Kidney (tissue), 14 donors: ENCODE data around the gene VOPP1. TPM values are rescaled to one million over a fixed set of nuclear protein-coding genes. Genes with fewer than 3 reads are reported as not detected.
"Not testable (repeated sequence)": the region's sequence is repeated elsewhere in the genome, so short reads cannot be mapped to it uniquely, and the experiment has no call there.

Experiments used
- DNase-seq, 5 donors: peaks; one replicate each; pipeline ENCODE4 v3.0.0-alpha.2; 2013 to 2020
- FAIRE-seq: peaks from 2 replicates; lab custom pipeline; 2012; peaks lifted over from hg19 to GRCh38; lab: Jason Lieb, UNC
- H3K27ac ChIP-seq, 2 donors: one replicate each; pipeline ENCODE4 v1.7.0; 2013; ENCODE audit warnings: low read depth in 2 of 2, low read length in 2 of 2, inconsistent platforms in 1 of 2
- H3K27me3 ChIP-seq: one replicate; pipeline ENCODE4 v1.7.1; 2013; ENCODE audit warnings: low read length, inconsistent platforms; ENCODE audit not compliant: control insufficient read depth, insufficient read depth
- H3K36me3 ChIP-seq, 3 donors: one replicate each; pipeline versions ENCODE4 v1.7.0 to v1.7.1; 2013; ENCODE audit warnings: low read length in 3 of 3, control low read depth in 1 of 3, inconsistent platforms in 1 of 3; ENCODE audit not compliant: insufficient read depth in 3 of 3, control insufficient read depth in 2 of 3
- H3K4me1 ChIP-seq, 3 donors: one replicate each; pipeline versions ENCODE4 v1.7.0 to v1.7.1; 2013; ENCODE audit warnings: low read length in 3 of 3, inconsistent platforms in 1 of 3, low read depth in 1 of 3; ENCODE audit not compliant: control insufficient read depth in 2 of 3, insufficient read depth in 2 of 3
- H3K4me3 ChIP-seq, 3 donors: one replicate each; pipeline versions ENCODE4 v1.7.0 to v1.8.1; 2013; ENCODE audit warnings: low read length in 3 of 3, control low read depth in 1 of 3, inconsistent platforms in 1 of 3
- H3K9ac ChIP-seq, 3 donors: one replicate each; pipeline versions ENCODE4 v1.7.0 to v1.7.1; 2013; ENCODE audit warnings: low read length in 3 of 3, control low read depth in 1 of 3, inconsistent platforms in 1 of 3
- H3K9me3 ChIP-seq, 3 donors: one replicate each; pipeline versions ENCODE4 v1.7.0 to v1.7.1; 2013; ENCODE audit warnings: low read length in 3 of 3, control low read depth in 1 of 3, inconsistent platforms in 1 of 3; ENCODE audit not compliant: control insufficient read depth in 2 of 3, insufficient read depth in 1 of 3
- intact Hi-C: fragments of 100-400 bp; cut with DNase I; formaldehyde crosslinking; loops from one replicate; pipeline ENCODE4 v1.11.1; 2022
- polyA plus RNA-seq: library from polyadenylated mRNA; stranded (reverse); fragments of 350-450 nt; fragmentation: Illumina TruSeq; extraction: RNeasy Lipid Tissue Mini Kit (QIAGEN cat#74804); gene quantifications from one replicate; pipeline ENCODE4 v1.2.3, GENCODE V29; 2014; ENCODE audit warnings: low read depth, low replicate concordance; ENCODE audit not compliant: insufficient read depth
- total RNA-seq: library from RNA; stranded (reverse); fragmentation: NEBNext Ultra II Directional; extraction: Animal tissue kit (Norgen Biotek cat#: 25700); gene quantifications from one replicate; pipeline ENCODE4 v1.2.1, GENCODE V29; 2021
- TF ChIP-seq, protein P1 (sequence below): IDR thresholded peaks from 3 replicates; pipeline ENCODE4 v1.5.1; 2012; ENCODE audit warnings: mild to moderate bottlenecking, moderate library complexity, borderline replicate concordance; ENCODE audit not compliant: insufficient read depth; ENCODE audit errors: extremely low read depth
- donor health status: control.
- donor health status: control.
- donor health status: control.
- donor health status: control.
- donor health status: control.
- donor health status: DM: yes; HTN: yes; CAD: no.
- donor health status: Normal renal cell carcinoma (clear cell type).

The VOPP1 gene
- total and polyA plus RNA-seq, 2 donors from 2014 or later, result 47.3 to 98.7 TPM

DNA sequence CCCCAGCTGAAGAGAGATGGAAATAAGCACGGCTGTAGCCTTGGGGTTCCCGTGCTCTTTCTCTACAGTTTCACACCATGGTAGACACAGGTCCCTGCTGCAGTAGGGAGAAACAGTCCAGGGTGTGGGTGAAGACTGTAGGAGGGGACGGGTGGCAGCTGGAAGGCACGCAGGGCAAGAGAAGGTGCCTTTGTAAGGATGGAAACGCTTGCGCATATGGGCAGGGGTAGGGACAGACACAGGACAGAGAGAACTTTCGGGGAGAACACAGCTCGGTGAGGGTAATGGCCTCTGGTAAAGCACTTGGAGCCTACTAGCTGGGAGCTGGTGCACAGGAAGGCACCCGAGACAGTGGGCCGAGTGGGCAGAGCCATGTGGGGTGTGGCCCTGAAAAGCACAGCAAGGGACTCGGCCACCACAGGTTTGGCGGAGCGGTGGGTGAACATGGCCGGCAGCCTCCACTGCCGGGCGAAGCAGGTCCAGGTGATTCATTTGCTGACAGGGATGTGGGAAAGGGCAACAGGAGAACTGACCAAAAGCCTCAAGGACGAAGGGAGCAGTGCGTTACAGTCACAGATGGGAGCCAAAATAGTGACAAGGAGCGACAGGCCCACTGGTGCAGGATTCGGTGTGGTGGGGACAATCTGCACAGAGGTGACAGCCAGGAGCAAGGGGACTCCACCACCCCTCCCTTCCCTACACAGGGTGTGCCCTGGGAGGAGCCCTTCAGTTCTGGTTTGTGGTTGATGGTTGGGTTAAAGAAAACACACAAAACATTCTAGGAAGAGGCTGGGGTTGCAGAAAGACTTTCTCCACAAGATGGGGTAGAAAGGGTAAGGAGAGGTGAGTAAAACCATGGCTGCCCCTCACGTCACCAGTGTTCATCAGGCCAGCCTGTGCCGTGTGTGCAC lies 97.1 kb downstream of the VOPP1 start:
- FAIRE-seq, result no peak

GRCh38 chr7:55473932-55474331 lies 98.4 kb downstream of the VOPP1 start:
- Histone ChIP-seq H3K27ac (no peak overlapping the region), H3K27me3 (no peaks in the 10 kb centered on the region), H3K9me3 (no peaks in the 10 kb centered on the region), H3K4me1 (no peaks in the 10 kb centered on the region), H3K36me3 (peaks cover 0 to 3% (median 0%) of the 10 kb centered on the region in 3 donors), H3K9ac (no peak overlapping the region), H3K4me3 (no peak overlapping the region)
- intact Hi-C loops, result no loop called here
- TF ChIP-seq, protein P1, sequence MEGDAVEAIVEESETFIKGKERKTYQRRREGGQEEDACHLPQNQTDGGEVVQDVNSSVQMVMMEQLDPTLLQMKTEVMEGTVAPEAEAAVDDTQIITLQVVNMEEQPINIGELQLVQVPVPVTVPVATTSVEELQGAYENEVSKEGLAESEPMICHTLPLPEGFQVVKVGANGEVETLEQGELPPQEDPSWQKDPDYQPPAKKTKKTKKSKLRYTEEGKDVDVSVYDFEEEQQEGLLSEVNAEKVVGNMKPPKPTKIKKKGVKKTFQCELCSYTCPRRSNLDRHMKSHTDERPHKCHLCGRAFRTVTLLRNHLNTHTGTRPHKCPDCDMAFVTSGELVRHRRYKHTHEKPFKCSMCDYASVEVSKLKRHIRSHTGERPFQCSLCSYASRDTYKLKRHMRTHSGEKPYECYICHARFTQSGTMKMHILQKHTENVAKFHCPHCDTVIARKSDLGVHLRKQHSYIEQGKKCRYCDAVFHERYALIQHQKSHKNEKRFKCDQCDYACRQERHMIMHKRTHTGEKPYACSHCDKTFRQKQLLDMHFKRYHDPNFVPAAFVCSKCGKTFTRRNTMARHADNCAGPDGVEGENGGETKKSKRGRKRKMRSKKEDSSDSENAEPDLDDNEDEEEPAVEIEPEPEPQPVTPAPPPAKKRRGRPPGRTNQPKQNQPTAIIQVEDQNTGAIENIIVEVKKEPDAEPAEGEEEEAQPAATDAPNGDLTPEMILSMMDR, result no peak
- FAIRE-seq (no peak), DNase-seq (peak in 1 of 5 donors; percentile 43)

More for the DNA sequence above, 97.1 kb downstream of the VOPP1 start:
- Histone ChIP-seq H3K9ac (no peak overlapping the region), H3K36me3 (no peaks in the 10 kb centered on the region), H3K27ac (no peak overlapping the region), H3K4me1 (no peaks in the 10 kb centered on the region), H3K9me3 (no peaks in the 10 kb centered on the region), H3K27me3 (no peaks in the 10 kb centered on the region), H3K4me3 (no peak overlapping the region)
- TF ChIP-seq, protein P1, result no peak
- DNase-seq, result peak in 1 of 5 donors; percentile 34
- intact Hi-C loops, result no loop called here

GRCh38 chr7:55472928-55473725 lies 99.2 kb downstream of the VOPP1 start:
- FAIRE-seq, result no peak

GRCh38 chr7:55472406-55472805 lies 99.9 kb downstream of the VOPP1 start:
- H3K9ac ChIP-seq, H3K9me3 ChIP-seq, intact Hi-C loops, FAIRE-seq, H3K4me3 ChIP-seq, DNase-seq, H3K27me3 ChIP-seq, H3K4me1 ChIP-seq, H3K27ac ChIP-seq, H3K36me3 ChIP-seq: not testable (repeated sequence)

More at GRCh38 chr7:55472928-55473725, 99.2 kb downstream of the VOPP1 start:
- H3K4me3 ChIP-seq, result no peak overlapping the region
- H3K27ac ChIP-seq, result no peak overlapping the region
- intact Hi-C loops, result no loop called here
- no peaks in the 10 kb centered on the region for H3K27me3 ChIP-seq
- H3K9ac ChIP-seq, result no peak overlapping the region
- H3K4me1 ChIP-seq, result no peaks in the 10 kb centered on the region
- H3K36me3 ChIP-seq, result peaks cover 0 to 3% (median 0%) of the 10 kb centered on the region in 3 donors
- no peaks in the 10 kb centered on the region for H3K9me3 ChIP-seq
- DNase-seq, result peak in 1 of 5 donors; percentile 25
- TF ChIP-seq, protein P1, result no peak

GRCh38 chr7:55471594-55471993 lies 100.7 kb downstream of the VOPP1 start:
- DNase-seq, H3K27ac ChIP-seq, intact Hi-C loops, H3K4me3 ChIP-seq, H3K4me1 ChIP-seq, H3K9me3 ChIP-seq, H3K9ac ChIP-seq, H3K27me3 ChIP-seq, H3K36me3 ChIP-seq, FAIRE-seq: not testable (repeated sequence)
